SKM-1 treated with dmso at 0.1 percent for 144 hours (cell line): ENCODE measurements around the gene BMPR2.

Source experiments
- DNase-seq: peaks from one replicate; lab custom pipeline; 2025; ENCODE audit not compliant: unreplicated experiment; lab: John Stamatoyannopoulos, UW

BMPR2 gene

DNA sequence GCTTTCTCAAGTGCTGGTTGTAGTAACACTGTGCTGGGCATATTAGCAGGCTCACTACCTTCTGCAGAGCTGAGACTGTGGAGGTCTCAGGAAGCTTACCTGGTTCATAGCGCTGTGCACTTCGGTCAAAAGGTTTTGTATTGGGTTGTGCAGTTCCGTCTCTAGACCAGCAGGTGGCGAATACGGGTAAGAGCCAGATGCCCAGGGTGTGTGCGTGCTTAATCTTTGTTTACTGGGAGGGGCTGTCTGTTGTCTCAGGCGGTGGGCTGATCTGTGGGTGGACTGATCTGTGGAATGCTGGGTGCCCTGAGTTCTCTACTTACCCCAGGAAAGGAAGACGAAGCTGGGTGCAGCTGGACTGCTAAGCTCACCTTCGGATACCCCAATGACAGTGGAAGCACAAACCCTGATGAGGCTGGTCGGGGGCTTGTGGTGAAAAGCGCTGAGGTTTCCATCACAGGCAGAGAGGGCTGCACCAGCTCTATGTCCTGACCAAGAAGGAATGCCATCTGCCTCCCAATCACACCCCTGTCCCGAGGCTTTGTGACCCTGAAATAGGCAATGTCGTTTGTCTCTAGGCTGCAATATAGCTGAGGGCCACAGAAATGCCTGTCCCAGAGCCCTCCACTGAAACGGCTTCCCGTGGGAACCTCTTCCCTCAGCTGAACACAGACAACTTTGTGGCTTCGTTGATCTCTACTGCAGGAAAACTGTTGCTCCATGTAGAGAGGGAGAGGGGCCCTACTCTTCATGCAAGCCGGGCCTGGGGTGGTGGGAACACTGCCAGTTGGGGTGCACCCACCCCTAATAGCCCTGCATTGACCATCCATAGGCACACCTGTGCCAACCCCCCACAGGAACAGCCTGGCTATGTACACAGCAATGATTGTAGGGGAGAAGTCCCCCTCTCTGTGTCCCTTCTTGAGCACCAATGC lies 212.8 kb downstream of the BMPR2 start:
- peak; percentile 64 for DNase-seq

- DNase-seq = no peak
Measured at GRCh38 chr2:202589582-202589949, 213.4 kb downstream of the BMPR2 start.

DNA sequence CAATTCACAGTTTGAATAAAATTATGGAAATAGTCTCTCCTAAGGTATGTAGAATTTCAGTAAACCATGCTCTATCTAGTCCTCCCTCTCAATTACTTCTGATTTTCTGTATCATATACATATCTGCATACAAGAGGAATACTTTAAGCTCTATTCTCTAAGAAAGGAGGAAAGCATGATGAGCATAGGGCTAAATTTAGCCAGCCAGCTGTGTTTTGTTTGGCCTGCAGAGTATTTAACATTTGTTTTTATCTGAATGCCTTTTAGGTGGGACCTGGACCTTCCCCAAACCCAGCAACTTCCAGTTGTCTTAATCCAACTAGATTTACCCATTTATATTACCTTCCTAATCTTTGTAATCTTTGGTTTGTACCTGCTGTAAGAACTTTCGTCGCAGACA lies 216.4 kb downstream of the BMPR2 start:
- no peak for DNase-seq

- no peak for DNase-seq
Measured at GRCh38 chr2:202599105-202599504, 223.0 kb downstream of the BMPR2 start.

- DNase-seq = no peak
Measured at GRCh38 chr2:202599911-202600310, 223.8 kb downstream of the BMPR2 start.

DNA sequence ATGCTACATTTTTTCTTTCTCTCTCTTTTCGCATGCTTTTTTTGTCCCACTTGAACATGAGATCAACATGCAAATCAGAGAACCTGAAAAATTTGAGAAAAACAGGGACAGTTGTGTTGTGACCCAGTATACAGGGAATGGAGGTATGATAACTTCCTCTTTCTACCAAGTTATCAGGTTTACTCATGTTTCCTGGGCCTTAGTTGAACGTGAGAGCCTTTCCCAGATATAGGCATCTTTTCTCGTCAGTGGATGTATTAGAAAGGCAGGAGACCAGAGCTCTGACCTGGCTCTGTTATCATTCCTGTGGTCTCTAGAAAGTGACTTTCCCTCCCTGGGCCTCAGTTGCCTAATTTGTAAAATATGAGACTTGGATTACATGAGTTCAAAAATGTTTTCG lies 228.6 kb downstream of the BMPR2 start:
- no peak for DNase-seq

DNA sequence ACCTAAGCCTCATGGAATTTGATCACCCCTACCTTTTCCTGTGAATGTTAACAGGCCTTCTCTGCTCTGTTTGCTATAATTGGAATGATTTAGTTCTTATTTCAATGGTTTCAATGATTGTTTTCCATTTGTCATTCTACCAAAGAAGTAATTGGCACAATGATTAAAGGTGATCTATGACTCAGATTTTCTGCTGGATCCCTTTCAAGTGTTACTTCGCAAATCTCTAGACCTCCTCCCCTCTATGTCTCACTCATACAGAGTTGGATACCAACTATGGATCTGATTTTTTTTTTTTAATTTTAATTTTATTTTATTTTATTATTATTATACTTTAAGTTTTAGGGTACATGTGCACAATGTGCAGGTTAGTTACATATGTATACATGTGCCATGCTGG lies 229.0 kb downstream of the BMPR2 start:
- no peak for DNase-seq

GRCh38 chr2:202608142-202608852 lies 232.2 kb downstream of the BMPR2 start:
- DNase-seq = peak; percentile 60

DNA sequence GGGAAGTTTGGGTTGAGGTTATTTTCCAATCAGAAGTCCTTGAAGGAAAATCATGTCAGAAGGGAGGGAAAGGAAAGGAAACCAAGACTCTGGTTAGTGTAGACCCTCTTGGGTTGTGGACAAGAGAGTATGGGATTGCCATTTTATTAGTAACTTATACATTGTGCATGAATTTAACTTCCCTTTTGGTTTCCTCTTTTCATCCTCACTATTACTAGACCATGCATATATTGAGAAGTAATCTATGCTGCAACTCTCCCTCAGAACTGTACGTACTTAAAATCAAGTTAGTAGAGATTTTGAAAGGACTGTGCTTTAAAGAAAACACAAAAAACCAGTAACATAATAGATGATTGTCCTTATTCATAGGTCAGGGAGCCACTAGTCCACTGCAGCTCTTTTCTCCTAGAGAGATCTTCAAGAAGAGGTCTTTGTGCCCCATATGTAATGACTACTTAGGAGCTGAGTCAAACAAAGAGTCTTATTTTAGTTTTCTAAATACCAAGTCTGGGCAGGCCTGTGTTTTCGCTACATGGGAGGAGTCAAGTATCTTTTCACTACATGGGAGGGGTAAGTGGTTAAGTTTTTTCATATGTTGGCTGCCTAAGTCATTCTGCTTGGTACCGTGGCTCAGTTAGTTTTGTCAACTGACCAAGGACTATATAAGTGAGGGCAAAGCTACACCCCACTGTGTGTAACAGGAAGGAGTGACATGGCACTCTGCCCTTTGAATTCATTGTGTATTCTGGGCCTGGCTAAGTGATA lies 233.4 kb downstream of the BMPR2 start:
- peak; percentile 61 for DNase-seq

- no peak for DNase-seq
Measured at GRCh38 chr2:202610380-202610779, 234.3 kb downstream of the BMPR2 start.

GRCh38 chr2:202612145-202612544 lies 236.0 kb downstream of the BMPR2 start:
- no peak for DNase-seq

GRCh38 chr2:202613479-202613878 lies 237.4 kb downstream of the BMPR2 start:
- no peak for DNase-seq
